ENCODE measurements around the gene TBCK. TPM values are rescaled to one million over a fixed set of nuclear protein-coding genes. Genes with fewer than 3 reads are reported as not detected.

Gene TBCK
- total RNA-seq, 1 experiment from 2014 or later, result 22.3 TPM

GRCh38 chr4:106149911-106150310 is 166.1 kb downstream of the TBCK start:
- H3K9ac ChIP-seq (ENCODE audit: low read length), result no peak overlapping the region

More at GRCh38 chr4:106149911-106150310, 166.1 kb downstream of the TBCK start:
- Histone ChIP-seq H3K4me1 (ENCODE audit: control insufficient read depth in 1 of 2, insufficient read depth in 2 of 2, low read length in 2 of 2) (no peaks in the 10 kb centered on the region), H4K20me1 (ENCODE audit: insufficient read depth) (no peaks in the 10 kb centered on the region), H3K27ac (ENCODE audit: low read depth, low read length) (no peak overlapping the region), H3K4me3 (replicated peaks in 1 of 2; ENCODE audit: low read depth in 1 of 2, low read length in 2 of 2) (no peak overlapping the region), H3K4me2 (ENCODE audit: low read length) (no peak overlapping the region), H3K79me2 (ENCODE audit: insufficient read depth, low read length) (no peaks in the 10 kb centered on the region), H2AFZ (ENCODE audit: low read depth, low read length, poor library complexity, severe bottlenecking) (no peak overlapping the region), H3K9me3 (ENCODE audit: control insufficient read depth in 1 of 2, insufficient read depth in 1 of 2, low read depth in 1 of 2, low read length in 2 of 2) (peaks cover 0 to 5% of the 10 kb centered on the region in 2 experiments; a peak in 1 of 4 replicates), H3K36me3 (ENCODE audit: control insufficient read depth in 1 of 2, insufficient read depth in 2 of 2, low read length in 2 of 2) (0 out of 4 replicates have a peak, but pooled peaks cover 0 to 3% of the 10 kb centered on the region in 2 experiments), H3K27me3 (ENCODE audit: insufficient read depth, low read length) (no peaks in the 10 kb centered on the region), H3K9me2 (ENCODE audit: insufficient read depth) (no peaks in the 10 kb centered on the region; the same call in 1 of the 2 replicates)
- ChIA-PET RAD21 (ENCODE audit: low non-redundant PET in 1 of 2, low total read pairs in 2 of 2, uncharacterized antibody in 2 of 2, unreplicated experiment in 2 of 2) (no interaction called here), CTCF (no interaction called here), POLR2A (no interaction called here)
- DNase-seq (ENCODE audit: low read depth, low spot score), result no peak
- no TSS peak for BruUV-seq (replicated peaks)
- ATAC-seq, result no peak
- TF ChIP-seq, protein P1, sequence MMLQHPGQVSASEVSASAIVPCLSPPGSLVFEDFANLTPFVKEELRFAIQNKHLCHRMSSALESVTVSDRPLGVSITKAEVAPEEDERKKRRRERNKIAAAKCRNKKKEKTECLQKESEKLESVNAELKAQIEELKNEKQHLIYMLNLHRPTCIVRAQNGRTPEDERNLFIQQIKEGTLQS (IDR thresholded peaks at IDR 0.05), result no peak
- TF ChIP-seq ZNF274 (IDR thresholded peaks at IDR 0.05; ENCODE audit: low read depth, low read length), result no peak
- TF ChIP-seq, protein P2, sequence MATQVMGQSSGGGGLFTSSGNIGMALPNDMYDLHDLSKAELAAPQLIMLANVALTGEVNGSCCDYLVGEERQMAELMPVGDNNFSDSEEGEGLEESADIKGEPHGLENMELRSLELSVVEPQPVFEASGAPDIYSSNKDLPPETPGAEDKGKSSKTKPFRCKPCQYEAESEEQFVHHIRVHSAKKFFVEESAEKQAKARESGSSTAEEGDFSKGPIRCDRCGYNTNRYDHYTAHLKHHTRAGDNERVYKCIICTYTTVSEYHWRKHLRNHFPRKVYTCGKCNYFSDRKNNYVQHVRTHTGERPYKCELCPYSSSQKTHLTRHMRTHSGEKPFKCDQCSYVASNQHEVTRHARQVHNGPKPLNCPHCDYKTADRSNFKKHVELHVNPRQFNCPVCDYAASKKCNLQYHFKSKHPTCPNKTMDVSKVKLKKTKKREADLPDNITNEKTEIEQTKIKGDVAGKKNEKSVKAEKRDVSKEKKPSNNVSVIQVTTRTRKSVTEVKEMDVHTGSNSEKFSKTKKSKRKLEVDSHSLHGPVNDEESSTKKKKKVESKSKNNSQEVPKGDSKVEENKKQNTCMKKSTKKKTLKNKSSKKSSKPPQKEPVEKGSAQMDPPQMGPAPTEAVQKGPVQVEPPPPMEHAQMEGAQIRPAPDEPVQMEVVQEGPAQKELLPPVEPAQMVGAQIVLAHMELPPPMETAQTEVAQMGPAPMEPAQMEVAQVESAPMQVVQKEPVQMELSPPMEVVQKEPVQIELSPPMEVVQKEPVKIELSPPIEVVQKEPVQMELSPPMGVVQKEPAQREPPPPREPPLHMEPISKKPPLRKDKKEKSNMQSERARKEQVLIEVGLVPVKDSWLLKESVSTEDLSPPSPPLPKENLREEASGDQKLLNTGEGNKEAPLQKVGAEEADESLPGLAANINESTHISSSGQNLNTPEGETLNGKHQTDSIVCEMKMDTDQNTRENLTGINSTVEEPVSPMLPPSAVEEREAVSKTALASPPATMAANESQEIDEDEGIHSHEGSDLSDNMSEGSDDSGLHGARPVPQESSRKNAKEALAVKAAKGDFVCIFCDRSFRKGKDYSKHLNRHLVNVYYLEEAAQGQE (IDR thresholded peaks at IDR 0.05; ENCODE audit: low read depth), result no peak
- no peak for TF ChIP-seq SRF (IDR thresholded peaks at IDR 0.05; ENCODE audit: low read depth)
- TF ChIP-seq FOSL1 (IDR thresholded peaks at IDR 0.05; ENCODE audit: low read depth), result no peak
- no peak for TF ChIP-seq TCF7L2 (IDR thresholded peaks at IDR 0.05; ENCODE audit: borderline replicate concordance, extremely low read depth, insufficient read depth, insufficient read length)
- no peak for TF ChIP-seq ELF1 (IDR thresholded peaks at IDR 0.05; ENCODE audit: borderline replicate concordance, low read depth)
- no peak for TF ChIP-seq RAD21 (IDR thresholded peaks at IDR 0.05; ENCODE audit: low read depth)
- TF ChIP-seq SP1 (IDR thresholded peaks at IDR 0.05; ENCODE audit: low read depth), result no peak
- no peak for TF ChIP-seq EZH2phosphoT487 (IDR thresholded peaks at IDR 0.05; ENCODE audit: borderline replicate concordance)
- TF ChIP-seq SIN3A (IDR thresholded peaks at IDR 0.05; ENCODE audit: low read depth), result no peak
- TF ChIP-seq, protein P3, sequence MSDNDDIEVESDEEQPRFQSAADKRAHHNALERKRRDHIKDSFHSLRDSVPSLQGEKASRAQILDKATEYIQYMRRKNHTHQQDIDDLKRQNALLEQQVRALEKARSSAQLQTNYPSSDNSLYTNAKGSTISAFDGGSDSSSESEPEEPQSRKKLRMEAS (IDR thresholded peaks at IDR 0.05), result no peak
- TF ChIP-seq, protein P4, sequence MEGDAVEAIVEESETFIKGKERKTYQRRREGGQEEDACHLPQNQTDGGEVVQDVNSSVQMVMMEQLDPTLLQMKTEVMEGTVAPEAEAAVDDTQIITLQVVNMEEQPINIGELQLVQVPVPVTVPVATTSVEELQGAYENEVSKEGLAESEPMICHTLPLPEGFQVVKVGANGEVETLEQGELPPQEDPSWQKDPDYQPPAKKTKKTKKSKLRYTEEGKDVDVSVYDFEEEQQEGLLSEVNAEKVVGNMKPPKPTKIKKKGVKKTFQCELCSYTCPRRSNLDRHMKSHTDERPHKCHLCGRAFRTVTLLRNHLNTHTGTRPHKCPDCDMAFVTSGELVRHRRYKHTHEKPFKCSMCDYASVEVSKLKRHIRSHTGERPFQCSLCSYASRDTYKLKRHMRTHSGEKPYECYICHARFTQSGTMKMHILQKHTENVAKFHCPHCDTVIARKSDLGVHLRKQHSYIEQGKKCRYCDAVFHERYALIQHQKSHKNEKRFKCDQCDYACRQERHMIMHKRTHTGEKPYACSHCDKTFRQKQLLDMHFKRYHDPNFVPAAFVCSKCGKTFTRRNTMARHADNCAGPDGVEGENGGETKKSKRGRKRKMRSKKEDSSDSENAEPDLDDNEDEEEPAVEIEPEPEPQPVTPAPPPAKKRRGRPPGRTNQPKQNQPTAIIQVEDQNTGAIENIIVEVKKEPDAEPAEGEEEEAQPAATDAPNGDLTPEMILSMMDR (IDR thresholded peaks at IDR 0.05 in 2 of 3, conservative IDR thresholded peaks at IDR 0.05 in 1 of 3; ENCODE audit: borderline replicate concordance in 1 of 3, insufficient read depth in 1 of 3, low read depth in 2 of 3, low read length in 2 of 3), result no peak
- intact Hi-C loops (cut with micrococcal nuclease), result no loop called here
